ENCODE results near the gene STK16. TPM values are rescaled to one million over a fixed set of nuclear protein-coding genes. Genes with fewer than 3 reads are reported as not detected.

STK16 gene
- total RNA-seq, 2 experiments from 2014 or later, result 31.2 to 31.5 TPM

- no peaks in the 10 kb centered on the region for H3K9me3 Mint-ChIP-seq (ENCODE audit: insufficient read depth)
- CTCF ChIA-PET, result interaction anchor here (1.2 to 1.6 kb wide), 2 partner anchors 14 to 57 kb away, joined by 3 to 4 read pairs; no protein-coding TSS in a partner anchor
Observed at GRCh38 chr2:219214141-219214540, 31.1 kb upstream of the STK16 start.

GRCh38 chr2:219214786-219215185 is 30.5 kb upstream of the STK16 start:
- DNase-seq, result no peak
- Mint-ChIP-seq H3K9me3 (ENCODE audit: insufficient read depth) (no peaks in the 10 kb centered on the region), H3K27ac (no peak overlapping the region), H3K27me3 (ENCODE audit: low read depth) (no peaks in the 10 kb centered on the region), H3K4me3 (no peak overlapping the region), H3K4me1 (ENCODE audit: low read depth) (peaks cover 50% of the 10 kb centered on the region), H3K36me3 (ENCODE audit: low read depth) (peaks cover 36% of the 10 kb centered on the region)
- POLR2A ChIA-PET, result no interaction called here
- CTCF ChIA-PET, result interaction anchor here (1.2 to 5.9 kb wide), 3 partner anchors 44 to 58 kb away, joined by 3 to 25 read pairs (median 8); partner anchors contain the start of gene NHEJ1
- ATAC-seq, result no peak

More at GRCh38 chr2:219214141-219214540, 31.1 kb upstream of the STK16 start:
- no peak for DNase-seq
- H3K36me3 Mint-ChIP-seq (ENCODE audit: low read depth), result peaks cover 36% of the 10 kb centered on the region
- no peak for ATAC-seq
- peaks cover 51% of the 10 kb centered on the region for H3K4me1 Mint-ChIP-seq (ENCODE audit: low read depth)
- H3K4me3 Mint-ChIP-seq, result no peak overlapping the region
- H3K27me3 Mint-ChIP-seq (ENCODE audit: low read depth), result no peaks in the 10 kb centered on the region
- no peak overlapping the region for H3K27ac Mint-ChIP-seq
- POLR2A ChIA-PET, result no interaction called here

GRCh38 chr2:219215871-219216534 is 29.3 kb upstream of the STK16 start:
- Mint-ChIP-seq H3K27ac (peak overlapping the region; percentile 46), H3K36me3 (ENCODE audit: low read depth) (peaks cover 37% of the 10 kb centered on the region), H3K9me3 (ENCODE audit: insufficient read depth) (no peaks in the 10 kb centered on the region), H3K4me3 (no peak overlapping the region), H3K27me3 (ENCODE audit: low read depth) (no peaks in the 10 kb centered on the region), H3K4me1 (ENCODE audit: low read depth) (peaks cover 38% of the 10 kb centered on the region)
- no peak for ATAC-seq
- CTCF ChIA-PET, result interaction anchor here (0.8 to 5.9 kb wide), 6 partner anchors 10 to 79 kb away, joined by 3 to 25 read pairs (median 8); partner anchors contain the start of genes ATG9A, NHEJ1 and ZFAND2B
- POLR2A ChIA-PET, result interaction anchor here (0.9 to 1.8 kb wide), 5 partner anchors 11 to 40 kb away, joined by 3 to 5 read pairs (median 3); partner anchors contain the start of genes ATG9A, CNPPD1 and TUBA4A
- no peak for DNase-seq

- H3K4me3 Mint-ChIP-seq, result no peak overlapping the region
- no peaks in the 10 kb centered on the region for H3K27me3 Mint-ChIP-seq (ENCODE audit: low read depth)
- ATAC-seq (no peak), DNase-seq (no peak)
- peak overlapping the region; percentile 36 for H3K27ac Mint-ChIP-seq
- H3K4me1 Mint-ChIP-seq (ENCODE audit: low read depth), result peaks cover 33% of the 10 kb centered on the region
- ChIA-PET POLR2A (interaction anchor here (0.9 to 1.8 kb wide), 5 partner anchors 10 to 40 kb away, joined by 3 to 5 read pairs (median 3); partner anchors contain the start of genes ATG9A, CNPPD1 and TUBA4A), CTCF (interaction anchor here (0.8 to 5.9 kb wide), 7 partner anchors 10 to 79 kb away, joined by 3 to 25 read pairs (median 7); partner anchors contain the start of genes ATG9A, NHEJ1 and ZFAND2B)
- peaks cover 38% of the 10 kb centered on the region for H3K36me3 Mint-ChIP-seq (ENCODE audit: low read depth)
- no peaks in the 10 kb centered on the region for H3K9me3 Mint-ChIP-seq (ENCODE audit: insufficient read depth)
Observed at GRCh38 chr2:219216535-219216915, 28.8 kb upstream of the STK16 start.

- H3K36me3 Mint-ChIP-seq (ENCODE audit: low read depth), result peaks cover 41% of the 10 kb centered on the region
- H3K9me3 Mint-ChIP-seq (ENCODE audit: insufficient read depth), result no peaks in the 10 kb centered on the region
- POLR2A ChIA-PET, result interaction anchor here (0.9 to 2.5 kb wide), 9 partner anchors 9 to 42 kb away, joined by 3 to 16 read pairs (median 5); partner anchors contain the start of genes ANKZF1, ATG9A, CNPPD1 and TUBA4A
- DNase-seq (peak; percentile 50), ATAC-seq (peak; percentile 61)
- peak overlapping the region; percentile 77 for H3K4me3 Mint-ChIP-seq
- CTCF ChIA-PET, result interaction anchor here (1.5 to 5.9 kb wide), 7 partner anchors 9 to 77 kb away, joined by 3 to 25 read pairs (median 10); partner anchors contain the start of genes ATG9A, GLB1L, NHEJ1 and STK16
- no peaks in the 10 kb centered on the region for H3K27me3 Mint-ChIP-seq (ENCODE audit: low read depth)
- peak overlapping the region; percentile 75 for H3K27ac Mint-ChIP-seq
- peaks cover 27% of the 10 kb centered on the region for H3K4me1 Mint-ChIP-seq (ENCODE audit: low read depth)
Observed at GRCh38 chr2:219218217-219218731, 27.0 kb upstream of the STK16 start.

GRCh38 chr2:219218732-219219701 is 26.3 kb upstream of the STK16 start, which contains the start of gene ABCB6:
TSS of gene ABCB6 (minus strand) at chr2:219218958. CDS start at chr2:219218673, 285 bp downstream.
- peaks cover 26% of the 10 kb centered on the region for H3K4me1 Mint-ChIP-seq (ENCODE audit: low read depth)
- H3K4me3 Mint-ChIP-seq, result peak within 1 kb of the TSS; percentile 77
- ChIA-PET CTCF (interaction anchor here (0.7 to 5.9 kb wide), 10 partner anchors 9 to 76 kb away, joined by 3 to 25 read pairs (median 6); partner anchors contain the start of genes ATG9A, GLB1L, NHEJ1 and STK16), POLR2A (interaction anchor here (0.8 to 2.5 kb wide), 12 partner anchors 9 to 60 kb away, joined by 3 to 16 read pairs (median 4); partner anchors contain the start of genes ANKZF1, ATG9A, CNPPD1 and DNAJB2)
- ATAC-seq (peak; percentile 77), DNase-seq (peak; percentile 87)
- peaks cover 45% of the 10 kb centered on the region for H3K36me3 Mint-ChIP-seq (ENCODE audit: low read depth)
- peak within 1 kb of the TSS; percentile 75 for H3K27ac Mint-ChIP-seq
- no peaks in the 10 kb centered on the region for H3K27me3 Mint-ChIP-seq (ENCODE audit: low read depth)
- no peaks in the 10 kb centered on the region for H3K9me3 Mint-ChIP-seq (ENCODE audit: insufficient read depth)

- CTCF ChIA-PET, result interaction anchor here (0.7 to 5.9 kb wide), 7 partner anchors 9 to 75 kb away, joined by 3 to 25 read pairs (median 4); partner anchors contain the start of genes NHEJ1 and TUBA4A
Observed at GRCh38 chr2:219219784-219220532, 25.3 kb upstream of the STK16 start.

GRCh38 chr2:219220652-219221402 is 24.5 kb upstream of the STK16 start:
- DNase-seq (no peak), ATAC-seq (no peak)
- H3K4me1 Mint-ChIP-seq (ENCODE audit: low read depth), result peaks cover 32% of the 10 kb centered on the region
- peaks cover 57% of the 10 kb centered on the region for H3K36me3 Mint-ChIP-seq (ENCODE audit: low read depth)
- ChIA-PET POLR2A (interaction anchor here (0.7 to 1.2 kb wide), 2 partner anchors 25 to 33 kb away, joined by 3 to 4 read pairs; partner anchors contain the start of gene TUBA4A), CTCF (interaction anchor here (0.7 to 2.5 kb wide), 2 partner anchors 11 to 74 kb away, joined by 3 to 11 read pairs; no protein-coding TSS in a partner anchor)
- no peaks in the 10 kb centered on the region for H3K27me3 Mint-ChIP-seq (ENCODE audit: low read depth)
- no peaks in the 10 kb centered on the region for H3K9me3 Mint-ChIP-seq (ENCODE audit: insufficient read depth)
- H3K27ac Mint-ChIP-seq, result no peak overlapping the region
- no peak overlapping the region for H3K4me3 Mint-ChIP-seq

More at GRCh38 chr2:219219784-219220532, 25.3 kb upstream of the STK16 start:
- Mint-ChIP-seq H3K4me1 (ENCODE audit: low read depth) (peaks cover 25% of the 10 kb centered on the region), H3K27me3 (ENCODE audit: low read depth) (no peaks in the 10 kb centered on the region), H3K9me3 (ENCODE audit: insufficient read depth) (no peaks in the 10 kb centered on the region), H3K4me3 (no peak overlapping the region), H3K36me3 (ENCODE audit: low read depth) (peaks cover 51% of the 10 kb centered on the region), H3K27ac (no peak overlapping the region)
- POLR2A ChIA-PET, result interaction anchor here (0.8 to 2.5 kb wide), 5 partner anchors 8 to 59 kb away, joined by 3 to 9 read pairs (median 4); partner anchors contain the start of genes DNAJB2 and ZFAND2B
- no peak for DNase-seq
- no peak for ATAC-seq

GRCh38 chr2:219221957-219222518 is 23.2 kb upstream of the STK16 start:
- Mint-ChIP-seq H3K4me1 (ENCODE audit: low read depth) (peaks cover 33% of the 10 kb centered on the region), H3K27me3 (ENCODE audit: low read depth) (no peaks in the 10 kb centered on the region), H3K9me3 (ENCODE audit: insufficient read depth) (no peaks in the 10 kb centered on the region), H3K27ac (no peak overlapping the region), H3K36me3 (ENCODE audit: low read depth) (peaks cover 58% of the 10 kb centered on the region), H3K4me3 (no peak overlapping the region)
- ChIA-PET CTCF (no interaction called here), POLR2A (no interaction called here)
- no peak for DNase-seq
- no peak for ATAC-seq

All from activated CD8-positive, alpha-beta T cell treated with anti-CD3 and anti-CD28 coated beads, Interleukin-2, amount 10 ng/mL, durations not matched to agents 7 days and 5 days (primary cell).